ENCODE data around the gene C11orf58.

The C11orf58 gene

DNA sequence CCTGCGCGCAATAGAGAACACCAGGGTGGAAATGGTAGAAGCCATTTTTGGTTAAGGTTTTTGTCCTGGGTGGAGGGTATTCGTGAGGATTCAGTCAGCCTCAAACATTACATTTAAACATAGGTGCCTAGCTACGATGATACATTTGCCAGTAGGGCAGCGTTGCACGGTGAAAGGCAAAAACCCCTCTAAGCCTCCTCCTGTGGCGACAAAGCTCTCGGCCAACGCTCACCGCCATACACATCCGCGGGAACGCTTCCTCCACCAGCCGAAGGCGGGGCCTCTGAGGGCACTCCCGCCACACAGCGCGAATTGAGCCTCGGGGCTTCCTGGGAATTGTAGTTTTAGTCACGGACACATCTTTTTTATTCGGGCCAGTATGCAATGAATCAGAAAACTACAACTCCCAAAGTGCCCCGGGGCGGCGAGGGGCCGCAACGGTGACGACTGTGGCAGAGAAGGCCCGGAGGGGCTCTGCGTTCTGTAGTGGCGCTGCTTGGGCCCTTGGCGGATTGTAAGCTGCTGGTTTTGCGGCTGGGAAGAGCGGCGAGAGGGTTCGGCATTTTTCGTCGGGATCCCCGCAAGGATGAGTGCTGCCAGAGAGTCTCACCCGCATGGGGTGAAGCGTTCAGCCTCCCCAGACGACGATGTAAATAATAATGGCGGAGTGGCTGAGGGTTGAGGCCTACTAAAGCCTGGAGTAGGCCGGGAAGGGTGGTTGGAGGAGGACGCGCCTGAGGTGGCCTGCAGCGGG is at the start of gene C11orf58:
TSS of gene C11orf58 (plus strand) at position 455 of the 754 bp plus-strand sequence. CDS start at position 587, 132 bp downstream.
- peak; percentile 95 for DNase-seq

DNA sequence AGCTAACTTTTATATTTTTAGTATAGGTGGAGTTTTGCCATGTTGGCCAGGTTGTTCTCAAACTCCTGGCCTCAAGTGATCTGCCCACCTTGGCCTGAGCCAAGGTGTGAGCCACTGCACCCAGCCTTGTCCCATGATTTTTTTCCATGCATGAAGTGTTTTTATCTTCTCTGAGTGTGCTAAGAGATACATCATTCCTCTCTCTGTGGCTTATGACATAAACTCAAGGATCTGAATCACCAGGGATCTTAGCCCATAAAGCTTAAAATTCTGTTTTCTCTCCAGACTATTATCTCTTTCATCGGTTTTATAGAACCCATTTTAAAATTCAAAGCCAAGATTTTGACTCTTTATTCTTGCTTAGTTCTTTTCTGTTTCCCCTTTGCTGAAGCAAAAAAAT is 48.4 kb upstream of the C11orf58 start:
- no peak for DNase-seq

DNA sequence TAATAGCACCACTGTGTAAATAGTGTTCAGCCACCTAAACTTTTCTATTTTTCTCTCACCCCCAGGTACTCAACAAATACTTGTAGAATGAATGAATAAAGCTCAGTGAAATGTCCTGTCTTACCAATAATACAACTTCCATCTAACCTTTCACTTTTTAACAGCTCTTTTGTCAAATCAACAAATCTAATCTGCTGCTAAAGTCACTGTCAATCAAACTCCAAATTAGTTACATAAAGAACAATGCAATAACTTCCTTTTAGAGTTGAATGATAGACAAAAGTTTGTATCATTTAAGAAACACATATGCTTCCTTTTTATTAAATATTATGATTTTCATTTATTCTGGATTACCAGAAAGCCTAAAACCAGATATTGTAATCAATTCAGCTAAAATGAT is 34.7 kb upstream of the C11orf58 start:
- no peak for DNase-seq

DNA sequence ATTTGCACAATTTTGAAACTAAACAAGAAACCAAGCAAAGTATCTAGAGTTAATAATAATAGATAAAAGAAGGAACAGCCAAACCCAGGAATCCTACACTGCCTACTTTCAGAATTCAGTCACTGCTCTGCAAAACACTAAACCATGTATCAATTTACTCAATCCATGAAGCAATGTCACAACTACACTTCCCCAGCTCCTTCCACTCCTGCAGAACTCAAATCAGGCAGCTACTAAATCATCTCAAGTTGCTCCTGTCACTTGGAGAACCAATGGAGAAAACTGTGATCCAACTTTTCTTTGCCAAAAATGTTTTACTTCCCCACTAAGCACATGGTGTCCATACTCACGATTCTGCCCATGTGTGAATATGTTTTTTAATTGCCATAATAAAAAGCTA is 24.9 kb upstream of the C11orf58 start:
- no peak for DNase-seq

DNA sequence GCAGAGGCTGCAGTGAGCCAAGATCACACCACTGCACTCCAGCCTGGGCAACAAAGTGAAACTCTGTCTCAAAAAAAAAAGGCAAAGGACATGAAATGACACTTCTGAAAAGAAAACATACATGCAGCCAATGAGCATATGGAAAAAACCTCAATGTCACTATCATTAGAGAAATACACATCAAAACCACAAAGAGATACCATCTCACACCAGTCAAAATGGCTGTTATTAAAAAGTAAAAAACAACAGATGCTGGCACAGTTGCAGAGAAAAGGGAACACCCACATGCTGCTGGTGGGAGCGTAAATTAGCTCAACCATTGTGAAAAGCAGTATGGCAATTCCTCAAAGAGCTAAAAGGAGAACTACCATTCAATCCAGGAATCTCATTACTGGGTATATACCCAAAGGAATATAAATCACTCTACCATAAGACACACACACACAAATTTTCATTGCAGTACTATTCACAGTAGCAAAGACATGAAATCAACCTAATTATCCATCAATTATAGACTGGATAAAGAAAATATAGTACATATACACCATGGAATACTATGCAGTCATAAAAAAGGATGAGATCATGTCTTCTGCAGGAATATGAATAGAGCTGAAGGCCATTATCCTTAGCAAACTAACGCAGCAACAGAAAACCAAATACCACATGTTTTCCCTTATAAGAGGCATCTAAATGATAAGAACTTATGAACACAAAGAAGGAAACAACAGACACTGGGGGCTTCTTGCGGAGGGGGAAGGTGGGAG is 15.7 kb upstream of the C11orf58 start:
- DNase-seq: no peak

DNA sequence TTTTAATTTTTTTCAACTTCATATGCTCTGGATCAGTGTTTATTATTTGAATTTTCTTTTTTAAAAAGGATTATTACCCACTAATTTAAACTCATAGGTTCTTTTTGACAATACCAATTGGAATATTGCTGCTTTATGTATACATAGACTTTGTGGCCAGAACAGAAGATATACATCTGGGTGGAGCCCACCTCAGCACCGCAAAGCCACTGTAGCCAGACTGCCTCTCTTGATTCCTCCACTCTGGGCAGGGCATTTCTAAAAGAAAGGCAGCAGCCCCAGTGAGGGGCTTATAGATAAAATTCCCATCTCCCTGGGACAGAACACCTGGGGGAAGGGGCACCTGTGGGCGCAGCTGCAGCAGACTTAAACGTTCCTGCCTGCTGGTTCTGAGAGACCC is 10.6 kb upstream of the C11orf58 start:
- DNase-seq: no peak

DNA sequence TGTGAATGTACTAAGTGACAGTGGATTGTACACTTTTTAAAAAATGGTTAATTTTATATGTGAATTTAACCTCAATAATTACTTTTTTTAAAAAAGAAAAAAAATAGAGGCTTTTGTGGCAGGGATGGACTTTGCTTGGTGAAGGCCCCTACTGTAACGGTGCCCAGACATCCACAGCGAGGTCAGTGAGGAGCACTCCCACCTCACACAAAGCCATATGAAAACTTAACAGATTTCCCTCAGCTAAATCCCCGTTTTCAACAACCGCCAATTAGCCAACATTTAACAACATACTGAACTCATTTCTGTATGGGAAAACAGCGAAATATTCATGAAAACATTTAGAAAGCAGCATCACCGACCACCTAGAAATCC is 642 bp upstream of the C11orf58 start:
- no peak for DNase-seq

DNA sequence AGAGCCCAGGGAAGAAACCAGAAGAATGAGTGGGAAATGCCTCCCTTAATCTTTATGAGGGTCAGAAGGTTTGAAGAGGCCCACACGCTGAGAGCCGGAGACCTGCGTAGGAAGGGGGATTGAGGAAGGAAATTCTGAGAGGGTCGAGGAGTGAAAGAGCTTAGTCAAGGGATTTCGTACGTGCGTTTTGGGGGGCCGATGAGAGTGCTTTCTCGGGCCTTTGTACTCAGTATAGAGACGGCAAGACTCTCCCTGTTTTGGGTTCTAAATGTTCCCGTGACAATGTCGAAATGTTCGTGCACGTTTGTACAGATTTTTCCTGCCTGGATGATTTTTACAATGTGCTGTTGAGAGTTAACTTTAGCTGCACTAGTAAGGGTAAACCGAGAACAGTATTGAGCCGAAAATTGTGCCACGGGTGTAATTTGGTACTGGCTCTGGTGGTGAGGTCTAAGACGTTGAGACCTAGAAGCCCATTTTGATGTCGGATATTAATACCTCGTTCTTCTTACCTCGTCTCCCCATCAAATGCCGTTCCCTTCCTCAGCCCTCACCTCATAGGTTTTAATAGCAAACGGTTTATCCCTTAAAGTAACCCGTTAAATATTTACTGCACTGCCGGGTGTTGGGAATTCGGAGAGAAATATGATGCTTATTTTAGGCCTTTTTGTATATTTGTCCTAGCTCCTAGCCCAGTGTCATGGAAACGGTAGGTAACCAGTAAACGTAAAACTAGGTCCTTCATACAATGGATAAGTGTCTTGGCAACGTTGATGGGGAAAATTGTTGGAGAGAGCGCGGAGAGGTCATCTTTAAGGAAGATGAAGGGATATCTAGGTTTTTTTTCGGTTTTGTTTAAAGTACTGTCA is 734 bp downstream of the C11orf58 start:
- peak; percentile 43 for DNase-seq

DNA sequence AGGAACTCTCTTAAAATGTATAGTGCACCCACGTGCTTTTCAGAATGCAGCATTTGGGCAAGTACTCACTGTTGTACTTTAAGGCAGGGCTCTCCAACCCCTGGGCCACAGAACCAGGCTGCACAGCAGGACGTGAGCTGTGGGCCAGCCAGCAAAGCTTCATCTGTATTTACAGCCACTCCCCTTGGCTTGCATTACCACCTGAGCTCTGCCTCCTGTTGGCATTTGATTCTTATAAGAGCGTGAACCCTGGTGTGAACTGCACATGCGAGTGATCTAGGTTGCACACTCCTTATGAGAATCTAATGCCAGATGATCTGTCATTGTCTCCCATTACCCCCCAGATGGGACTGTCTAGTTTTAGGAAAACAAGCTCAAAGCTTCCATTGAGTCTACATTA is 3.0 kb downstream of the C11orf58 start:
- DNase-seq: no peak

DNA sequence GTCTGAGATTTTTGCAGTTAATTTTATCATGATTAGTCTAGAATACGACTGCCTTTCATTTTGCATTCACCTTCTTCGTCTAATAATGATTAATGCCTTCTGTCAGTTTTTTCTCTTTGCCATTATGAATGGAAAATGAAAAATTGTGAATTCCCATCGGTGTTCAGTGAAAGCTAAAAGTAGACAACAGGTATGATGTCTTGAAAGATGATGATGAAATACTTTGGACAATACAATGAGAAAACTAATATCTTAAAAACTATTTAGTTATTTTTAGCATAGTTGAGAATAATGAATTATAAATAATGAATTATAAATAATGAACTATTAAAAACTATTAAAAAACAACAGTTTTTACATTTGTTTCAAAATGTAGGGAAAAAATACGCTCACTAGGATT is 5.0 kb downstream of the C11orf58 start:
- no peak for DNase-seq

DNA sequence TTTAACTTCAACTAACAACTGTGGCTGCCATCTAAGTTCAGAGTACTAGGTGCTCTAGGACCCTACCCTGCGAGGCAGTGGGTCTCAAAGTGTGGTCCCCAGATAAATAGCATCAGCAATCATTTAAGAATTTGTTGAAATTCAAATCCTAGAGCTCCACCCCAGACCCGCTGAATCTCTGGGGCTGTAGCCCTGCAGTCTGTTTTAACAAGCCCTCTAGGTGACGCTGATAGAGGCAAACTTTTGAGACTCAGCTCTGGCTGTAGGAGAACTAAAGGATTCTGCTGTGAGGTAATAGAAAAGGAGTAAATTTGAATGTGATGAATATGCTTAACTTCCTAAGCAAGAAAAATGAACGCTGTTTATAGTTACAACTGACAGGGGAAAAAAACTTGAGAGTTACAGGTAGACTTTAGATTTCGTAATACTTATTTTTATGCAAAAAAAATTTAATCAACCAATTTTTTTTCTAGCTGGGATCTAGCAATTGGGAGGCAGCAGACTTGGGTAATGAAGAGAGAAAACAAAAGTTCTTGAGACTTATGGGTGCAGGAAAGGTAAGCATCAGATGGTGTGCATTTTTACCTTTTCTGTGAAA is 5.8 kb downstream of the C11orf58 start:
- DNase-seq: no peak

DNA sequence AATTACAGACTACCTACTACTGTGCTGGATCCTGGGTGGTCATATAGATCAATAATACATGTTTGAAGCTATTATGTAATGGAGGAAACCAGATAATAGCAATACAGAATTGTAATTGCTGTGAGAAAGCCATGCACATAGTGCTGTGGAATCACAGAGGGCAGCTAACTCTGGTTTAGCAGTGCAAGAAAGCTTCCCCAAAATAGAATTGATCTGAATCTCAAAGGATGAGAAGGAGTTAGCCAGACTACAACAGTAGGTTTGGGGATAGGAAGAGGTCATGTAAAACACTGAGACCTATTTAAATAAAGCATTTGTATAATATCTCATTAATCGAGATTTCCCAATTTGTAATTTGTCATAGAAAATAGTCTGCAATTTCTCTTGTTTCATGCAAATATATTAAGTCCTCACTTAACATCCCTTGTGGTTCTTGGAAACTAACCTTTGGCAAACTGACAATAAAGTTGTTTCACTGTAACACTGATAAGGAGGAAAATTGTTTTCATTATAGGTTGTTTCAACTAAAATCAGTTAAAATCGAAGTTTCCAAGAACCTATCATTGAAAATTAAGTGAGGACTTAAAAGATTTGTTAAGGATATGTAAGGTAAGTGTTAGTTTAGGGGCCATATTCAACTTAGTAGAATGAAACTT is 7.6 kb downstream of the C11orf58 start:
- DNase-seq: no peak

DNA sequence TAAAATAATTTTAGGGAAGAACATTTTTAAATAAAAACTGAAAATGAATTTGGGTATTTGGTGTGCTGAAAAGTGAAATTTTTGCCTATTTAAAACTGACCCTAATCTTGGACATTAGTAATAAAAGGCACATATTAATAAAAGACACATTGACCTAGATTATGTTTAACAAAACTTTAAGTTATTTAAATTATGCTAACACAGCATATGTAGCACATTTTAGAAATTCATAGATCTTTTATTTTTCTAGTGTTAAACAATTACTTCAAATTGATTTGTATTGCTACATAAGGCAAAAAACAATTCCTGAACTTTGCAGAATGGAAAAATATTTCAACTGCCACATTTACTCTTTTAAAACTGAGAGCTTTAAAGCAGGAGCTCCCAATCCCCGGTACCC is 10.6 kb downstream of the C11orf58 start:
- no peak for DNase-seq

DNA sequence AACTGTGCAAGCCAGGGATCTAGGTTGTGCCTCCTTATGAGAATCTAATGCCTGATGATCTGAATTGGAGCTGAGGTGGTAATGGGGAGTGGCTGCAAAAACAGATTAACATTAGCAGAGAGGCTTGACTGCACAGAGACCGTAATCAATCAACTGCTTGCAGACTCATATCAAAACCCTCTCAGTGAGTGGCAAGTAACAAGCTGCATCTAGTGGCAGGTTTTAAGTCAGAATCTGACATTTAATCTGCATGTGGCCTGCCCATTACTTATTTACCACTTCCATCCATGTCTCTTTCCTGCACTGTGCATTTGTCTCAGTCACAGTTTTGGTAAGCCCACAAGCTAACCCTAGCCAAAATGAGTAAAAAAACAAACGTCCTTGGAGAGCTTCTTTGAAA is 11.2 kb downstream of the C11orf58 start:
- DNase-seq: no peak

DNA sequence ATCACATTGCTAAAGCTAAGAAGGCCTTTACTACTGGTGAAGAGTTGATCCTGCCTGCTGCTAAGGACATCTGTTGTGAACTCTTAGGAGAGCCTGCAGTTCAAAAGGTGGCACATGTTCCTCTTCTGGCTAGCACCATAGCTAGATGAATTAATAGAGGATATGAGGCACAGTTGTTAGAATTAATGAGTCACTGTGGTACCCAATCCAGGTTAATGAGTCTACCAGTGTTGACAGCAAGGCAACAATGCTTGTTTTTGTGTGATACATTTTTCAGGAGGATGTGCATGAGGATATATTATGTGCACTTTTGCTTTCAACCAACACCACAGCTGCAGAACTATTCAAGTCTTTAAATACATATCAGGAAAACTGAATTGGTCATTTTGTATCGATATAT is 12.0 kb downstream of the C11orf58 start:
- no peak for DNase-seq

DNA sequence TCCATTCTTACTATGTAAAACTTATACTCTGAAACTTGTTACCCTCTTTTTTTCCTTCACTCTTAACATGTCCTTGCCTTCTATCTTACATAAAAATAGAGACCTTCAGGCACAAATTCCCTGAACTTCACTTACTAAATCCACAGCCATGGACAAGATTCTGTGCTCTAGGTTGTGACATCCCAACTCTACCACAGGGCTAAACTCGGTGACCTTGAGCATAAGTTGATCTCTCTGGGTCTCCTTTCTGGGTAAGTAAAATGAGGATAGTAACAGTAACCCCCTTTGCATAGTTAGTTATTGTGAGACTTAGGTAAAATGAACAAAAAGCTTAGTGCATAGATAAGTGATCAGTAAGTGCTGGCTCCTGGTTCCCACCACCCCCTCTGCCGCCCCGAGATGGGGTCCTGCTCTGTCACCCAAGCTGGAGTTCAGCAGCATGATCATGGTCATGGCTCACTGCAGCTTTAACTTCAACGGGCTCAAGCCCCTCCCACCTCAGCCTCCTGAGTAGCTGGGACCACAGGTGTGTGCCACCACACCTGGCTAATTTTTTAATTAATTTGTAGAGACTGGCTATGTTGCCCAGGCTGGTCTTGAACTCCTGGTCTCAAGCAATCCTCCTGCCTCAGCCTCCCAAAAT is 20.1 kb downstream of the C11orf58 start:
- no peak for DNase-seq

DNA sequence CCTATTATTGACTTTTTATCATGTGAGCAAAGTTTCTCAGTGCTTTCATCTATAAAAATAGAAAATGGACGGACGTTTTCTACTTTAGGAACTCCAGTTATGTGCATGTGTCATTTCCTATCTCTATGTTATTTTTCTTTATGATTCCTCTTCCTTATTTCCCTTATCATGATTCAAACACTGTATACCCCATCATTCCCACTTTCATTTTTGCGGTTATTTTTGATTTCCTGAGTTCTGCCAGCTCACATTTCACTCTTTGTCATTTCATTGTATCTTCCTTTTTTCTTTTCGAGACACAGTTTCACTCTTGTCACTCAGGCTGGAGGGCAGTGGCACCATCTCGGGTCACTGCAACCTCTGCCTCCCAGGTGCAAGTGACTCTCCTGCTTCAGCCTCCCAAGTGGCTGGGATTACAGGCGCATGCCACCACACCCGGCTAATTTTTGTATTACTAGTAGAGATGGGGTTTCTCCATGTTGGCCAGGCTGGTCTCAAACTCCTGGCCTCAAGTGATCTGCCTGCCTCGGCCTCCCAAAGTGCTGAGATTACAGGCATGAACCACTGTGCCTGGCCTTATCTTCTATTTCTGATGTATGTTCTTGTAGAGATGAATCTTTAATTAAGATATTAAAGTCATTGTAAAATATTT is 21.5 kb downstream of the C11orf58 start:
- no peak for DNase-seq

DNA sequence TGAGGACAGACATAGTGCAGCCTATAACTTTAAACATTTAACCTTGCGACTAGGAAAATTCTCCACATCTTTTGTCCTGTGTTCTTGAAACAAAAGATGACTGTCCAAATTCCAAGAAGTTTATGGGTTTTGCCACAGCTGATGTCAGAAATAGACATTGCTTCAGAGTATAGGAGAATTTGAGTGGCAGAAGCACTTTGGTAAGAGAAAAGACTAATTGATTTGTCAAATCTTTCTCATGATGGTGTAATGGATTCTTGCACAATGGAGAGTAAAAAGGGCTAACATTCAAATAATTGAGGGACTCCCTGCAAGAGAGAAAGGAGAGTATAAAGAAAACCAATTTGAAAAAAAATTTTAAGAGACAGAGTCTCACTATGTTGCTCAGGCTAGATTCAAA is 25.3 kb downstream of the C11orf58 start:
- DNase-seq: no peak

DNA sequence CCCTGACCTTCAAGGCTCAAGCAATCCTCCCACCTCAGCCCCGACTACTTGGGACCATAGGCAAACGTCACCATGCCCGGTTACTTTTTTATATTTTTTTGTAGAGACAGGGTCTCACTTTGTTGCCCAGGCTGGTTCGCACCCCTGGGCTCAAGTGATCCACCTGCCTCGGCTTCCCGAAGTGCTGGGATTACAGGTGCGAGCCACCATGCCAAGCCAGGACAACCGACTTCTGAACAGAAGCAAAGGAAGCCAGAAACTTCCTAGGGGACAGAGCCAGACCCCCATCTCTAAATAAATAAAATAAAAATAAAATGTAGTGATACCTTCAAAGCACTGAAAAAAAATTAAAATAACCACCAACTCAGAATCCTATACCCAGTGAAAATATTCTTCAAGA is 26.4 kb downstream of the C11orf58 start:
- no peak for DNase-seq

DNA sequence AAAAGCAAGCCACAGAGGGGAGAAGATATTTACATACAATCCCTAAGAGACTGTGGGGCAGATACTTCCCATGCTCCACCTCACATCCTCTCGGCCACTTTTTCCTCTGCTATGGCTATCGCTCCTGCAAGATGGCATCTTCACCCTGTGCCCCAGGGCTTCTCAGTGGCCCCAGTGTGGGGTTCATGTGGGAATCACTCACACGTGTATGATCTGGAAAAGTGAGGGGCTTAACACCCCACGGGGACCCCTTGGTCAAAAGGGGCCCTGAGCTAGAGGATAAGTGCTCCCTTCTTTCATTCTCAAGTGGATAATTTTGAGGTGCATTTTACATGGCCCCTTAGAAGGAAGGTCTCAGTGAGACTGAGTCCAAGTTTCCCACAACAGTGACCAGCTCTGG is 28.7 kb downstream of the C11orf58 start:
- DNase-seq: no peak

DNA sequence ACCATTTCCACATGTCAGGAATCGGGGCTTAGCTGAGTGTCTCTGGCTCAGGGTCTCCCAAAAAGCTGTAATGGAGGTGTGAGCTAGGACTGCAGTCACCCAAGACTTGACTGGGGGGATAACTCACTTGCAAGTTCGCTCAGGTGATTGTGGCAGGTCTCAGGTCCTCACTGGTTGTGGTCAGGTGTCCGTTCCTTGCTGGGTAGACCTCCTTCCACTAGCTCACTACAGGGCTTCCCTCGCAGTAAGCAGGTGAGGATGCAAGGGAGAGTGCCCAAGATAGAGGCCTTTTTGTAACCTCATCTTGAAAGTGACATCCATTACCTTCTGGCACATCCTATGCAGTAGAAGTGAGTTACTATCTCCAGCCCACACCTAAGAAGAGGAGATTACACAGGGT is 29.5 kb downstream of the C11orf58 start:
- no peak for DNase-seq

DNA sequence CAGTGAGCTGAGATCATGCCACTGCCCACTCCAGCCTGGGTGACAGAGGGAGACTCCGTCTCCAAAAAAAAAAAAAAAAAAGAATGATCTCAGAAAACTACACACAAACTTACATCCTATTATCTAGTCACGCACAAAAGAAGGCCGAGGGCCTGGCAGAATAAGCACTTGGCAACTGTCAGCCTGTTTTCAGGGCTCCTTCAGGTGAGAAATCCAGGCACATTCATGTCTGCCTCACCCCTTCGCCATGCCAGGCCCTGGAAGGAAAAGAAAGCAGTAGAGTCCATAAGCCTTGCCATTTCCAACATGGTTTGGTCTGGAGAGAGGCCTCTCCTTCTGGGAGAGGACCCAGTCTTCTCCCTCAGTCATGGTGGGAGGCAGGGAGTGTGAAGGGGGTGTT is 30.9 kb downstream of the C11orf58 start:
- no peak for DNase-seq

All from stimulated activated naive CD4-positive, alpha-beta T cell treated with Interleukin-2 at 50 U/mL for 16 hours (primary cell).